Measurements from ENCODE around the gene OXNAD1.

- no peak for TF ChIP-seq POLR2A (IDR thresholded peaks at IDR 0.05)
- TF ChIP-seq, protein P1, sequence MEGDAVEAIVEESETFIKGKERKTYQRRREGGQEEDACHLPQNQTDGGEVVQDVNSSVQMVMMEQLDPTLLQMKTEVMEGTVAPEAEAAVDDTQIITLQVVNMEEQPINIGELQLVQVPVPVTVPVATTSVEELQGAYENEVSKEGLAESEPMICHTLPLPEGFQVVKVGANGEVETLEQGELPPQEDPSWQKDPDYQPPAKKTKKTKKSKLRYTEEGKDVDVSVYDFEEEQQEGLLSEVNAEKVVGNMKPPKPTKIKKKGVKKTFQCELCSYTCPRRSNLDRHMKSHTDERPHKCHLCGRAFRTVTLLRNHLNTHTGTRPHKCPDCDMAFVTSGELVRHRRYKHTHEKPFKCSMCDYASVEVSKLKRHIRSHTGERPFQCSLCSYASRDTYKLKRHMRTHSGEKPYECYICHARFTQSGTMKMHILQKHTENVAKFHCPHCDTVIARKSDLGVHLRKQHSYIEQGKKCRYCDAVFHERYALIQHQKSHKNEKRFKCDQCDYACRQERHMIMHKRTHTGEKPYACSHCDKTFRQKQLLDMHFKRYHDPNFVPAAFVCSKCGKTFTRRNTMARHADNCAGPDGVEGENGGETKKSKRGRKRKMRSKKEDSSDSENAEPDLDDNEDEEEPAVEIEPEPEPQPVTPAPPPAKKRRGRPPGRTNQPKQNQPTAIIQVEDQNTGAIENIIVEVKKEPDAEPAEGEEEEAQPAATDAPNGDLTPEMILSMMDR (IDR thresholded peaks at IDR 0.05): no peak
These were observed 34.7 kb downstream of the OXNAD1 start for GRCh38 chr3:16299746-16300145.

Measured in right lobe of liver (tissue), 4 donors.